SU-DHL-6 (cell line): ENCODE data around the gene SPECC1.

Experiments used
- EZH2phosphoT487 ChIP-seq: fragments of 200-600 bp; sonication (generic), shearing (Covaris generic); conservative IDR thresholded peaks from 2 replicates; pipeline ENCODE4 v1.6.1; 2018; ENCODE audit warnings: mild to moderate bottlenecking, antibody characterized with exemption, low read length, moderate library complexity, mixed read lengths
- TF ChIP-seq, protein P1 (sequence below): fragments of 200-600 bp; sonication (generic); IDR thresholded peaks from one replicate; pipeline ENCODE4 v1.5.1; 2017; ENCODE audit warnings: antibody characterized with exemption, mild to moderate bottlenecking, low read length, moderate library complexity; ENCODE audit not compliant: insufficient read depth, poor library complexity, severe bottlenecking

DNA sequence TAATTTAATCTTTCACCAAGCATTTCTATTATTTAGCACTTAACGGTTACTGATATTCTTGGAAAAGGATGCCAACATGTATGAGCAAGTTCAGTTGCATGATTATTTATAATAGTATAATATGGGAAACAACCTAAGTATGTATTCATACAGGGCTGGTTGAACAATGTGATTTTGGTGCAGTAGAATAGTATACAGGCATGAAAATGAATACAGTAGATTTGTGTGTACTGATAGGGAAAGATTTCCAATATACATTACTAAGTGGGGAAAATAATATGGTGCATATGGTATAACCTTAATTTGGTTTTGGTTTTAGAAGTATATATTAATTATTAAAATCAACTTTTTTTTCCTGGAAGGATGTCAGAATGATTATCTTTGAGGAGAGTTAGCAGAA is 109.1 kb downstream of the SPECC1 start:
- TF ChIP-seq, protein P1, sequence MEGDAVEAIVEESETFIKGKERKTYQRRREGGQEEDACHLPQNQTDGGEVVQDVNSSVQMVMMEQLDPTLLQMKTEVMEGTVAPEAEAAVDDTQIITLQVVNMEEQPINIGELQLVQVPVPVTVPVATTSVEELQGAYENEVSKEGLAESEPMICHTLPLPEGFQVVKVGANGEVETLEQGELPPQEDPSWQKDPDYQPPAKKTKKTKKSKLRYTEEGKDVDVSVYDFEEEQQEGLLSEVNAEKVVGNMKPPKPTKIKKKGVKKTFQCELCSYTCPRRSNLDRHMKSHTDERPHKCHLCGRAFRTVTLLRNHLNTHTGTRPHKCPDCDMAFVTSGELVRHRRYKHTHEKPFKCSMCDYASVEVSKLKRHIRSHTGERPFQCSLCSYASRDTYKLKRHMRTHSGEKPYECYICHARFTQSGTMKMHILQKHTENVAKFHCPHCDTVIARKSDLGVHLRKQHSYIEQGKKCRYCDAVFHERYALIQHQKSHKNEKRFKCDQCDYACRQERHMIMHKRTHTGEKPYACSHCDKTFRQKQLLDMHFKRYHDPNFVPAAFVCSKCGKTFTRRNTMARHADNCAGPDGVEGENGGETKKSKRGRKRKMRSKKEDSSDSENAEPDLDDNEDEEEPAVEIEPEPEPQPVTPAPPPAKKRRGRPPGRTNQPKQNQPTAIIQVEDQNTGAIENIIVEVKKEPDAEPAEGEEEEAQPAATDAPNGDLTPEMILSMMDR: no peak
- TF ChIP-seq EZH2phosphoT487: no peak
